Duodenal mucosa (tissue), 2 donors: ENCODE measurements around the gene SPEG.

Source experiments
- H3K27ac ChIP-seq: one replicate; pipeline ENCODE4 v1.7.0; 2013; ENCODE audit warnings: low read depth, low read length
- H3K27me3 ChIP-seq, 2 donors: one replicate each; pipeline ENCODE4 v1.7.0; 2013; ENCODE audit warnings: low read length in 2 of 2, control low read depth in 1 of 2; ENCODE audit not compliant: insufficient read depth in 2 of 2, control insufficient read depth in 1 of 2
- H3K36me3 ChIP-seq, 2 donors: one replicate each; pipeline ENCODE4 v1.7.0; 2013; ENCODE audit warnings: low read length in 2 of 2, control low read depth in 1 of 2; ENCODE audit not compliant: insufficient read depth in 2 of 2, control insufficient read depth in 1 of 2
- H3K4me1 ChIP-seq, 2 donors: one replicate each; pipeline ENCODE4 v1.7.0; 2013; ENCODE audit warnings: low read length in 2 of 2, control low read depth in 1 of 2; ENCODE audit not compliant: insufficient read depth in 2 of 2, control insufficient read depth in 1 of 2
- H3K4me3 ChIP-seq, 2 donors: one replicate each; pipeline ENCODE4 v1.7.0; 2013; ENCODE audit warnings: low read length in 2 of 2, low read depth in 1 of 2
- H3K9ac ChIP-seq, 2 donors: one replicate each; pipeline ENCODE4 v1.7.0; 2013; ENCODE audit warnings: low read length in 2 of 2, low read depth in 1 of 2
- H3K9me3 ChIP-seq, 2 donors: one replicate each; pipeline ENCODE4 v1.7.0; 2013; ENCODE audit warnings: low read length in 2 of 2, control low read depth in 1 of 2; ENCODE audit not compliant: control insufficient read depth in 1 of 2

Gene SPEG

GRCh38 chr2:219495531-219496122 is 61.0 kb downstream of the SPEG start:
- H3K4me1 ChIP-seq, result peaks cover 24 to 36% of the 10 kb centered on the region in 2 donors
- H3K4me3 ChIP-seq, result no peak overlapping the region
- H3K27ac ChIP-seq, result no peak overlapping the region
- peaks cover 42 to 45% of the 10 kb centered on the region in 2 donors for H3K27me3 ChIP-seq
- H3K36me3 ChIP-seq, result no peaks in the 10 kb centered on the region
- no peaks in the 10 kb centered on the region for H3K9me3 ChIP-seq
- H3K9ac ChIP-seq, result no peak overlapping the region

DNA sequence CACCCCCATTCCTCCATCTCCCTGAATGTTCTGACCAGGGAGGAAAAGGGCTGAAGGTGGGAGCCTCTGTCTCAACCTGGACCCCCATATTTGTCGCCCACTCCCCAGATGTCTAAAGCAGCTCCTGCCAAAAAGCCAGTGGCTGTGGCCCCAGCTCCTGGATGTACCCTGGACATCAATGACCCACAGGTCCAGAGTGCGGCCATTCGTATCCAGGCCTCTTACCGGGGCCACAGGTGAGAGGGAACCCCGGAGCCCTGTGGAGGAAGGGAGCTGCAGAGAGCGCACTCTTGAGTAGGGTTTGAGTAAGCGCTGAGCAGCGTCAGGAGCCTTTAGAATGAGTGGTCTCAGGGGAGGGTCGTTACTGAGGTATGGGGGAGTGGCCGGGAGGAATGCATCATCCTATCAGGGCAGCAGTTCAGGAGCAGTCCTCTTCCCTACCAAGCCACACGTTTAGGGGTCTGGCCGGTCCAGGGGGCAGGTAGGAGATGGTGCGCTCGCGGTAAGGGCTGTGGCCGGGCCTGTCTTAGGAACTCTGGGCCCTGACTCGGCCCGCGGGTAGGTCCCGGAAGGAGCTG is 61.7 kb downstream of the SPEG start:
- Histone ChIP-seq H3K27ac (no peak overlapping the region), H3K4me3 (no peak overlapping the region), H3K4me1 (peaks cover 24 to 36% of the 10 kb centered on the region in 2 donors), H3K9me3 (no peaks in the 10 kb centered on the region), H3K9ac (no peak overlapping the region), H3K36me3 (no peaks in the 10 kb centered on the region), H3K27me3 (peaks cover 42 to 45% of the 10 kb centered on the region in 2 donors)

DNA sequence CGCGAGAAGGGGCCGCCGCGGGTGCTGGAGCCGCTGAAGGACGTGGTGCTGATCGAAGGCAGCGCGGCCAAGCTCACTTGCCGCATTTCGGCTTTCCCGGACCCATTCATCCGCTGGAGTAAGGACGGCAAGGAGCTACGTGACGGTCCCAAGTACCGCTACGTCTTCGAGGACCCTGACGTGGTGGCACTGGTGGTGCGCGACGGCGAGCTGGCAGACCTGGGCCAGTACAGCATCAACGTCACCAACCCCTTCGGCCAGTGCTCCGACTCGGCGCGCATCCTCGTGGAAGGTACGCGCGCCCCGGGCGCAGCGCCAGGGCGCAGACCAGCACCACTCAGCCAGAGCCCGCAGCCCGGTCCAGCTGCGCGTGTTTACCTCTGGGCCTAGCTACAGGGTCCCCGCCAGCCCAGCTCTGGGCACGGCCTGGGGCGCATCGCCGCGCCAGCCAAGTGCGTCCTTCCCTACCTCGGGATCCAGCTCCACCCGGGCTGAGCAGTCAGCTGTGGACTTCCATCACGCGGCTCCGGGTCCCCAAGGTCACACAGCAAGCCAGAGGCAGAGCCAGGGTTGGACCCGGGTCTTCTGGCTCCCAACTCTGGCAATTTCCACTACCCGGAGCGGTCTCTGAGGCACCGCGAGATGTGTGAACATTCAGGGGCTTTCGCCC is 62.3 kb downstream of the SPEG start:
- Histone ChIP-seq H3K4me1 (peaks cover 24 to 36% of the 10 kb centered on the region in 2 donors), H3K4me3 (peak overlapping the region; percentile 84 to 95)

GRCh38 chr2:219497495-219498279 is 63.0 kb downstream of the SPEG start:
- Histone ChIP-seq H3K9me3 (no peaks in the 10 kb centered on the region), H3K4me3 (peak overlapping the region; percentile 84 to 95), H3K4me1 (peaks cover 24 to 36% of the 10 kb centered on the region in 2 donors), H3K27me3 (peaks cover 42 to 45% of the 10 kb centered on the region in 2 donors), H3K36me3 (peaks cover 2 to 4% of the 10 kb centered on the region in 2 donors), H3K27ac (peak overlapping the region; percentile 88), H3K9ac (peak overlapping the region; percentile 86 to 99)

More for the DNA sequence above, 62.3 kb downstream of the SPEG start:
- Histone ChIP-seq H3K36me3 (peaks cover 0 to 2% of the 10 kb centered on the region in 2 donors), H3K9ac (no peak overlapping the region), H3K27ac (no peak overlapping the region), H3K9me3 (no peaks in the 10 kb centered on the region), H3K27me3 (peaks cover 42 to 45% of the 10 kb centered on the region in 2 donors)

- Histone ChIP-seq H3K4me3 (peak within 1 kb of the TSS; percentile 84 to 95), H3K36me3 (peaks cover 4 to 9% of the 10 kb centered on the region in 2 donors), H3K9ac (peak within 1 kb of the TSS; percentile 86 to 99), H3K9me3 (no peaks in the 10 kb centered on the region), H3K4me1 (peaks cover 24 to 36% of the 10 kb centered on the region in 2 donors), H3K27me3 (peaks cover 36 to 43% of the 10 kb centered on the region in 2 donors), H3K27ac (peak within 1 kb of the TSS; percentile 88)
Measured at GRCh38 chr2:219498280-219499057, 63.8 kb downstream of the SPEG start, which contains the start of gene GMPPA. GMPPA (plus strand) TSS chr2:219498891; CDS start chr2:219499976, 1,085 bp downstream.

GRCh38 chr2:219499058-219499307 is 64.3 kb downstream of the SPEG start:
- Histone ChIP-seq H3K36me3 (peaks cover 5 to 14% of the 10 kb centered on the region in 2 donors), H3K9ac (peak overlapping the region; percentile 81 to 99), H3K4me1 (peaks cover 24 to 36% of the 10 kb centered on the region in 2 donors), H3K27ac (peak overlapping the region; percentile 60), H3K4me3 (peak overlapping the region; percentile 84 to 95), H3K27me3 (peaks cover 32 to 38% of the 10 kb centered on the region in 2 donors), H3K9me3 (no peaks in the 10 kb centered on the region)

DNA sequence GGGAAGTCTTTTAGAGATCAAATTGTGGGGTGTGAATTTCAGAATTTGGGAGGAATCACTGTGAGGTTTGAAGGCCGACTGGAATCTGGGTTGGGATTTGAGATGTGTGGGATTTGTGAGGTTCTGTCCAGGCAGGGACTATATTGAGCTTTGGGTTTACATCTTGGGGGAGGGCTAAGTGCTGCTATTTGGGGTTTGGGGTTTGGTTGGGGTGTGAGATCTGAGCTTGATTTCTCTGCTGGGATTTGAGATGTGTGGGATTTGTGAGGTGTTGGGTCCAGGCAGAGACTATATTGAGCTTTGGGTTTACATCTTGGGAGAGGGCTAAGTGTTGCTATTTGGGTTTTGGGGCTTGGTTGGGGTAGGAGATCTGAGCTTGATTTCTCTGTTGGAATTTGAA is 64.9 kb downstream of the SPEG start:
- peaks cover 27 to 33% of the 10 kb centered on the region in 2 donors for H3K27me3 ChIP-seq
- H3K27ac ChIP-seq, result no peak overlapping the region
- peak overlapping the region; percentile 81 to 99 for H3K9ac ChIP-seq
- peak overlapping the region; percentile 84 to 95 for H3K4me3 ChIP-seq
- peaks cover 9 to 20% of the 10 kb centered on the region in 2 donors for H3K36me3 ChIP-seq
- H3K4me1 ChIP-seq, result peaks cover 24 to 36% of the 10 kb centered on the region in 2 donors
- H3K9me3 ChIP-seq, result no peaks in the 10 kb centered on the region

DNA sequence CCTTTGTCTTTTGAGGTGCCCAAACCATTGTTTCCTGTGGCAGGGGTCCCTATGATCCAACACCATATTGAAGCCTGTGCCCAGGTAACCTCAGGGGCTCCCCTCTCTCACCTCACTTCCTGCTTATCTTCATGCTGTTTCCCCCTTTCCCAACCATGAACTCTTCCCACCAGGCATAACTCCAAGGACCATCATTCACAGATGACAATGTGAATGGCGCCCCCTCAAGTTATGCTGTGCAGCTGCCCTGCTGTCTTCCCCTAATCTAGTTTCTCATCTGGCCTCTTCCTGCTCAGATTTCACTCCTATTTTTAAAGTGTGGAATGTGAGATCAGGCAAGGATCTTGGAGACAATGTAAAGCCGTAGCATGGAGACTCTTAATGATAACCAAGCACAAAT is 65.5 kb downstream of the SPEG start:
- Histone ChIP-seq H3K4me3 (peak overlapping the region in 1 of 2 donors; percentile 95), H3K9me3 (no peaks in the 10 kb centered on the region), H3K36me3 (peaks cover 12 to 26% of the 10 kb centered on the region in 2 donors), H3K4me1 (peaks cover 24 to 36% of the 10 kb centered on the region in 2 donors), H3K27ac (no peak overlapping the region), H3K27me3 (peaks cover 23 to 27% of the 10 kb centered on the region in 2 donors), H3K9ac (peak overlapping the region in 1 of 2 donors; percentile 18)

- H3K27ac ChIP-seq, result no peak overlapping the region
- peaks cover 23 to 25% of the 10 kb centered on the region in 2 donors for H3K4me1 ChIP-seq
- peaks cover 12 to 43% of the 10 kb centered on the region in 2 donors for H3K36me3 ChIP-seq
- H3K4me3 ChIP-seq, result no peak overlapping the region
- H3K9me3 ChIP-seq, result no peaks in the 10 kb centered on the region
- no peak overlapping the region for H3K9ac ChIP-seq
- peaks cover 6 to 10% of the 10 kb centered on the region in 2 donors for H3K27me3 ChIP-seq
Measured at GRCh38 chr2:219501849-219502248, 67.2 kb downstream of the SPEG start.
